Activated CD4-positive, alpha-beta T cell treated with anti-CD3 and anti-CD28 coated beads, Interleukin-2, amount 50 U/mL, for 1 hour (primary cell): Measurements from ENCODE around the gene CRCP.

Experiments
- DNase-seq: peaks from one replicate; pipeline ENCODE4 v3.0.0-alpha.2; 2020

Gene CRCP

GRCh38 chr7:66198469-66198868 lies 83.8 kb downstream of the CRCP start:
- no peak for DNase-seq

- no peak for DNase-seq
Measured at GRCh38 chr7:66198956-66199355, 84.3 kb downstream of the CRCP start.

GRCh38 chr7:66202441-66202840 lies 87.8 kb downstream of the CRCP start:
- no peak for DNase-seq
